A549 (cell line): ENCODE data around the gene NUCB1.

Source experiments
- BHLHE40 ChIP-seq: IDR thresholded peaks from 2 replicates; pipeline ENCODE4 v1.6.1; 2012; ENCODE audit warnings: low read depth, low read length, inconsistent platforms
- ESRRA ChIP-seq: fragments of 150-350 bp; IDR thresholded peaks from 2 replicates; pipeline ENCODE4 v1.6.1; 2014; ENCODE audit warnings: mild to moderate bottlenecking, low read length, borderline replicate concordance
- JUN ChIP-seq, 2 experiments: fragments of >200 bp; sonication (Bioruptor Twin); formaldehyde crosslinking; IDR thresholded peaks; 2 replicates in 1 of 2; 3 replicates in 1 of 2; pipeline ENCODE4 v1.6.1; 2016 to 2017
- PHF8 ChIP-seq: fragments of 200-600 bp; sonication (generic); IDR thresholded peaks from 2 replicates; pipeline ENCODE4 v1.6.1; 2016; ENCODE audit warnings: low read depth, mild to moderate bottlenecking, antibody characterized with exemption, moderate library complexity, borderline replicate concordance
- RCOR1 ChIP-seq: fragments of 150-350 bp; IDR thresholded peaks from 2 replicates; pipeline ENCODE4 v1.6.1; 2014; ENCODE audit warnings: antibody characterized with exemption, low read length, low read depth
- TF ChIP-seq, protein P1 (sequence below): fragments of >200 bp; sonication (Bioruptor Twin); formaldehyde crosslinking; IDR thresholded peaks from 3 replicates; pipeline ENCODE4 v1.5.1; 2016
- TF ChIP-seq, protein P2 (sequence below): IDR thresholded peaks from 2 replicates; pipeline ENCODE4 v1.6.1; 2012
- TF ChIP-seq, protein P3 (sequence below): fragments of 200-600 bp; sonication (generic); IDR thresholded peaks from 2 replicates; pipeline ENCODE4 v1.6.1; 2016; ENCODE audit warnings: antibody characterized with exemption, mild to moderate bottlenecking, moderate library complexity

DNA sequence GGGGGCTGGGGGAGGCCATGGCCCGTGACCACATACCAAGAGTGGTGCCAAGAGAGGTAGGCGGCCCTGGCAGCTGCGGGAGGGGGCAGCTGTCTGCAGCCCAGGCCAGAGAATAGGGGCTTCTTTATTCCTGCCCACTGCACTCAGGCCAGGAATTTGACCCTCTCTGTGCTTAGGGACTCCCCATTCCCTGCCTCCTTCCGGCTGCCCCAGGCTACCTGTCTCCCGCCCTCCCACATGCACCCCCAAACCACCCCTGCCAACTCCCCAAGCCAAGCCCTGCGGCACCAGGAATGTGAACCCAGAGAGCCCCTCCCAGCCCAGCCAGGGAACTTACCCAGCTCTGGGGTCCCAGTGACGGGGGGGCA, 32.4 kb upstream of the NUCB1 start:
- TF ChIP-seq BHLHE40 (no peak), PHF8 (no peak), ESRRA (no peak), RCOR1 (no peak), JUN (IDR thresholded peaks at IDR 0.05) (no peak)
- TF ChIP-seq, protein P1, sequence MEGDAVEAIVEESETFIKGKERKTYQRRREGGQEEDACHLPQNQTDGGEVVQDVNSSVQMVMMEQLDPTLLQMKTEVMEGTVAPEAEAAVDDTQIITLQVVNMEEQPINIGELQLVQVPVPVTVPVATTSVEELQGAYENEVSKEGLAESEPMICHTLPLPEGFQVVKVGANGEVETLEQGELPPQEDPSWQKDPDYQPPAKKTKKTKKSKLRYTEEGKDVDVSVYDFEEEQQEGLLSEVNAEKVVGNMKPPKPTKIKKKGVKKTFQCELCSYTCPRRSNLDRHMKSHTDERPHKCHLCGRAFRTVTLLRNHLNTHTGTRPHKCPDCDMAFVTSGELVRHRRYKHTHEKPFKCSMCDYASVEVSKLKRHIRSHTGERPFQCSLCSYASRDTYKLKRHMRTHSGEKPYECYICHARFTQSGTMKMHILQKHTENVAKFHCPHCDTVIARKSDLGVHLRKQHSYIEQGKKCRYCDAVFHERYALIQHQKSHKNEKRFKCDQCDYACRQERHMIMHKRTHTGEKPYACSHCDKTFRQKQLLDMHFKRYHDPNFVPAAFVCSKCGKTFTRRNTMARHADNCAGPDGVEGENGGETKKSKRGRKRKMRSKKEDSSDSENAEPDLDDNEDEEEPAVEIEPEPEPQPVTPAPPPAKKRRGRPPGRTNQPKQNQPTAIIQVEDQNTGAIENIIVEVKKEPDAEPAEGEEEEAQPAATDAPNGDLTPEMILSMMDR: no peak
- TF ChIP-seq, protein P2, sequence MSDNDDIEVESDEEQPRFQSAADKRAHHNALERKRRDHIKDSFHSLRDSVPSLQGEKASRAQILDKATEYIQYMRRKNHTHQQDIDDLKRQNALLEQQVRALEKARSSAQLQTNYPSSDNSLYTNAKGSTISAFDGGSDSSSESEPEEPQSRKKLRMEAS: no peak
- TF ChIP-seq, protein P3, sequence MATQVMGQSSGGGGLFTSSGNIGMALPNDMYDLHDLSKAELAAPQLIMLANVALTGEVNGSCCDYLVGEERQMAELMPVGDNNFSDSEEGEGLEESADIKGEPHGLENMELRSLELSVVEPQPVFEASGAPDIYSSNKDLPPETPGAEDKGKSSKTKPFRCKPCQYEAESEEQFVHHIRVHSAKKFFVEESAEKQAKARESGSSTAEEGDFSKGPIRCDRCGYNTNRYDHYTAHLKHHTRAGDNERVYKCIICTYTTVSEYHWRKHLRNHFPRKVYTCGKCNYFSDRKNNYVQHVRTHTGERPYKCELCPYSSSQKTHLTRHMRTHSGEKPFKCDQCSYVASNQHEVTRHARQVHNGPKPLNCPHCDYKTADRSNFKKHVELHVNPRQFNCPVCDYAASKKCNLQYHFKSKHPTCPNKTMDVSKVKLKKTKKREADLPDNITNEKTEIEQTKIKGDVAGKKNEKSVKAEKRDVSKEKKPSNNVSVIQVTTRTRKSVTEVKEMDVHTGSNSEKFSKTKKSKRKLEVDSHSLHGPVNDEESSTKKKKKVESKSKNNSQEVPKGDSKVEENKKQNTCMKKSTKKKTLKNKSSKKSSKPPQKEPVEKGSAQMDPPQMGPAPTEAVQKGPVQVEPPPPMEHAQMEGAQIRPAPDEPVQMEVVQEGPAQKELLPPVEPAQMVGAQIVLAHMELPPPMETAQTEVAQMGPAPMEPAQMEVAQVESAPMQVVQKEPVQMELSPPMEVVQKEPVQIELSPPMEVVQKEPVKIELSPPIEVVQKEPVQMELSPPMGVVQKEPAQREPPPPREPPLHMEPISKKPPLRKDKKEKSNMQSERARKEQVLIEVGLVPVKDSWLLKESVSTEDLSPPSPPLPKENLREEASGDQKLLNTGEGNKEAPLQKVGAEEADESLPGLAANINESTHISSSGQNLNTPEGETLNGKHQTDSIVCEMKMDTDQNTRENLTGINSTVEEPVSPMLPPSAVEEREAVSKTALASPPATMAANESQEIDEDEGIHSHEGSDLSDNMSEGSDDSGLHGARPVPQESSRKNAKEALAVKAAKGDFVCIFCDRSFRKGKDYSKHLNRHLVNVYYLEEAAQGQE: no peak
